ENCODE measurements around the gene BEND5.

BEND5 gene

GRCh38 chr1:48761986-48762385, 14.7 kb downstream of the BEND5 start:
- DNase-seq (ENCODE audit: low read depth): no peak

GRCh38 chr1:48761411-48761810, 15.3 kb downstream of the BEND5 start:
- no peak for DNase-seq (ENCODE audit: low read depth)

GRCh38 chr1:48760857-48761256, 15.8 kb downstream of the BEND5 start:
- DNase-seq (ENCODE audit: low read depth): no peak

- no peak for DNase-seq (ENCODE audit: low read depth)
Measured at GRCh38 chr1:48758976-48759375, 17.7 kb downstream of the BEND5 start.

- no peak for DNase-seq (ENCODE audit: low read depth)
Measured at GRCh38 chr1:48757363-48757762, 19.3 kb downstream of the BEND5 start.

- DNase-seq (ENCODE audit: low read depth): no peak
Measured at GRCh38 chr1:48756683-48757316, 19.9 kb downstream of the BEND5 start.

- DNase-seq (ENCODE audit: low read depth): no peak
Measured at GRCh38 chr1:48753293-48753692, 23.4 kb downstream of the BEND5 start.

GRCh38 chr1:48750109-48750508, 26.6 kb downstream of the BEND5 start:
- DNase-seq (ENCODE audit: low read depth): no peak

- DNase-seq (ENCODE audit: low read depth): no peak
Measured at GRCh38 chr1:48749068-48749467, 27.6 kb downstream of the BEND5 start.

- DNase-seq (ENCODE audit: low read depth): no peak
Measured at GRCh38 chr1:48746906-48747305, 29.8 kb downstream of the BEND5 start.

- DNase-seq (ENCODE audit: low read depth): no peak
Measured at GRCh38 chr1:48744032-48744431, 32.7 kb downstream of the BEND5 start.

- DNase-seq (ENCODE audit: low read depth): no peak
Measured at GRCh38 chr1:48743480-48743879, 33.2 kb downstream of the BEND5 start.

GRCh38 chr1:48741380-48741779, 35.3 kb downstream of the BEND5 start:
- DNase-seq (ENCODE audit: low read depth): no peak

GRCh38 chr1:48740621-48741020, 36.1 kb downstream of the BEND5 start:
- no peak for DNase-seq (ENCODE audit: low read depth)

GRCh38 chr1:48739091-48739490, 37.6 kb downstream of the BEND5 start:
- no peak for DNase-seq (ENCODE audit: low read depth)

GRCh38 chr1:48738356-48738755, 38.3 kb downstream of the BEND5 start:
- no peak for DNase-seq (ENCODE audit: low read depth)

- no peak for DNase-seq (ENCODE audit: low read depth)
Measured at GRCh38 chr1:48735796-48736195, 40.9 kb downstream of the BEND5 start.

GRCh38 chr1:48730164-48730910, 46.4 kb downstream of the BEND5 start:
- DNase-seq (ENCODE audit: low read depth): no peak

GRCh38 chr1:48728584-48728983, 48.1 kb downstream of the BEND5 start:
- no peak for DNase-seq (ENCODE audit: low read depth)

- no peak for DNase-seq (ENCODE audit: low read depth)
Measured at GRCh38 chr1:48726557-48727215, 50.0 kb downstream of the BEND5 start.

GRCh38 chr1:48726139-48726538, 50.6 kb downstream of the BEND5 start:
- DNase-seq (ENCODE audit: low read depth): no peak

GRCh38 chr1:48725341-48726046, 51.2 kb downstream of the BEND5 start:
- DNase-seq (ENCODE audit: low read depth): no peak

- no peak for DNase-seq (ENCODE audit: low read depth)
Measured at GRCh38 chr1:48720929-48721328, 55.8 kb downstream of the BEND5 start.

All from activated T-cell treated with anti-CD3 and anti-CD28 coated beads for 1 hour (primary cell).